B cell (primary cell): ENCODE measurements around the gene PSAP. TPM values are rescaled to one million over a fixed set of nuclear protein-coding genes. Genes with fewer than 3 reads are reported as not detected.

Experiments
- ATAC-seq: fragments of 200-7000 bp; cut with Tn5 transposase; one replicate; pipeline ENCODE4 v1.10.0; 2021; ENCODE audit warnings: low read depth, mild to moderate bottlenecking, moderate number of reproducible peaks, moderate library complexity
- CTCF ChIA-PET: fragments of 350-600 bp; sonication (Branson Sonifier 250); formaldehyde crosslinking; loops from one replicate; lab custom pipeline; 2021; ENCODE audit warnings: antibody characterized with exemption, inconsistent platforms; lab: Charles Lee
- POLR2A ChIA-PET: fragments of 350-600 bp; sonication (Branson Sonifier 250); formaldehyde crosslinking; loops from one replicate; lab custom pipeline; 2021; ENCODE audit warnings: antibody characterized with exemption; lab: Charles Lee
- DNase-seq: peaks from one replicate; pipeline ENCODE4 v3.0.0; 2013
- H2AFZ ChIP-seq: 2 replicates; pipeline ENCODE4 v1.6.1; 2012; ENCODE audit warnings: mild to moderate bottlenecking, low read depth, low read length; ENCODE audit not compliant: insufficient read depth, poor library complexity, severe bottlenecking
- H3K27ac ChIP-seq, 2 donors: 1 replicate in 1 of 2; 2 replicates in 1 of 2; pipeline ENCODE4 v1.5.1; 2012 to 2013; ENCODE audit warnings: low read length in 2 of 2, mild to moderate bottlenecking in 2 of 2, moderate library complexity in 1 of 2
- H3K27me3 ChIP-seq, 4 experiments: fragments of 200-600 bp in 1 of 4; sonication (generic) in 1 of 4; replicated peaks in 1 of 4; 1 replicate in 2 of 4; 2 replicates in 2 of 4; pipeline versions ENCODE4 v1.6.1 to v1.7.0; 2013 to 2016; ENCODE audit warnings: low read length in 3 of 4, mild to moderate bottlenecking in 2 of 4, mixed read lengths in 1 of 4, moderate library complexity in 1 of 4; ENCODE audit not compliant: insufficient read depth in 4 of 4, control insufficient read depth in 3 of 4; ENCODE audit errors: control extremely low read depth in 1 of 4
- H3K36me3 ChIP-seq, 2 experiments: replicated peaks in 1 of 2; 1 replicate in 1 of 2; 2 replicates in 1 of 2; pipeline versions ENCODE4 v1.6.1 to v1.7.1; 2013; ENCODE audit warnings: low read length in 1 of 2; ENCODE audit not compliant: insufficient read depth in 2 of 2, control insufficient read depth in 1 of 2; ENCODE audit errors: control extremely low read depth in 1 of 2, extremely low read depth in 1 of 2
- H3K4me1 ChIP-seq, 2 donors: fragments of 200-600 bp in 1 of 2; sonication (generic) in 1 of 2; 1 replicate in 1 of 2; 2 replicates in 1 of 2; pipeline versions ENCODE4 v1.5.1 to v1.6.1; 2013 to 2017; ENCODE audit warnings: low read length in 2 of 2; ENCODE audit not compliant: control insufficient read depth in 2 of 2, insufficient read depth in 2 of 2
- H3K4me2 ChIP-seq: replicated peaks from 2 replicates; pipeline ENCODE3; 2012; ENCODE audit warnings: mild to moderate bottlenecking, low read depth, low read length; ENCODE audit not compliant: poor library complexity, severe bottlenecking
- H3K4me3 ChIP-seq, 5 experiments: fragments of 200-600 bp in 1 of 5; sonication (generic) in 1 of 5; 1 replicate in 3 of 5; 2 replicates in 2 of 5; pipeline versions ENCODE4 v1.5.1 to v1.7.0; 2011 to 2016; ENCODE audit warnings: low read length in 4 of 5, mild to moderate bottlenecking in 4 of 5, low read depth in 2 of 5, control low read depth in 1 of 5, moderate library complexity in 1 of 5; ENCODE audit not compliant: insufficient read depth in 1 of 5; ENCODE audit errors: control extremely low read depth in 1 of 5, extremely low read depth in 1 of 5
- H3K79me2 ChIP-seq: fragments of 200-600 bp; sonication (generic); one replicate; pipeline ENCODE4 v1.6.0; 2016; ENCODE audit warnings: low read length; ENCODE audit not compliant: control insufficient read depth, insufficient read depth
- H3K9ac ChIP-seq: fragments of 200-600 bp; sonication (generic); 2 replicates; pipeline ENCODE4 v1.6.1; 2017; ENCODE audit warnings: mild to moderate bottlenecking, low read length, moderate library complexity
- H3K9me3 ChIP-seq, 3 donors: one replicate each; pipeline versions ENCODE4 v1.6.1 to v1.7.1; 2013; ENCODE audit warnings: low read length in 2 of 3; ENCODE audit not compliant: control insufficient read depth in 2 of 3, insufficient read depth in 1 of 3; ENCODE audit errors: control extremely low read depth in 1 of 3
- H4K20me1 ChIP-seq: 2 replicates; pipeline ENCODE4 v1.6.0; 2012; ENCODE audit warnings: mild to moderate bottlenecking, low read length; ENCODE audit not compliant: insufficient read depth, control insufficient read depth, poor library complexity, severe bottlenecking
- H3K27ac Mint-ChIP-seq: one replicate; pipeline ENCODE4 v1.8.0; 2021; ENCODE audit warnings: mixed read lengths
- H3K27me3 Mint-ChIP-seq: one replicate; pipeline ENCODE4 v1.8.0; 2021; ENCODE audit warnings: mixed read lengths
- H3K4me1 Mint-ChIP-seq: one replicate; pipeline ENCODE4 v1.8.0; 2021; ENCODE audit warnings: mixed read lengths
- H3K4me3 Mint-ChIP-seq: one replicate; pipeline ENCODE4 v1.8.0; 2021; ENCODE audit warnings: mixed read lengths
- H3K9me3 Mint-ChIP-seq: one replicate; pipeline ENCODE4 v1.8.0; 2022; ENCODE audit warnings: mixed read lengths; ENCODE audit not compliant: insufficient read depth
- EZH2 ChIP-seq: IDR thresholded peaks from 2 replicates; pipeline ENCODE4 v1.6.1; 2012; ENCODE audit warnings: borderline replicate concordance, low read depth, mild to moderate bottlenecking, moderate library complexity, low read length; ENCODE audit not compliant: insufficient read depth, poor library complexity, severe bottlenecking
- WGBS: methylation state at CpG from one replicate; pipeline ENCODE4 v1.1.5; 2013; ENCODE audit warnings: missing lambda C conversion rate; ENCODE audit not compliant: insufficient coverage; 5-methylcytosine and 5-hydroxymethylcytosine counted together
- intact Hi-C: fragments of 100-400 bp; cut with micrococcal nuclease; formaldehyde crosslinking; loops from one replicate; pipeline ENCODE4 v1.10.0; 2022
- polyA plus RNA-seq: library from polyadenylated mRNA; depleted of rRNA; stranded (reverse); fragments of >200 nt; gene quantifications from 2 replicates; pipeline ENCODE4 v1.2.3, GENCODE V29; 2012
- total RNA-seq, 2 donors: library from RNA; stranded (reverse); fragments of 120-200 nt in 1 of 2; gene quantifications; 1 replicate in 1 of 2; 2 replicates in 1 of 2; pipeline versions ENCODE4 v1.2.3 to v1.2.4, GENCODE V29; 2013 to 2022
- TF ChIP-seq, protein P1 (sequence below): fragments of 200-600 bp; IDR thresholded peaks from one replicate; pipeline ENCODE4 v1.8.0; 2022; ENCODE audit warnings: antibody characterized with exemption, mild to moderate bottlenecking

Gene PSAP
- total and polyA plus RNA-seq, 2 donors (not counting 1 experiment from before 2014, with no cell fraction given) = 206 to 509 TPM

- H3K27ac Mint-ChIP-seq = peak overlapping the region; percentile 72
- 78% methylated on average over 11 of the region's 11 CpGs for WGBS
- Histone ChIP-seq H2AFZ (no peak overlapping the region), H4K20me1 (no peaks in the 10 kb centered on the region), H3K4me1 (peaks cover 20 to 28% of the 10 kb centered on the region in 2 donors), H3K79me2 (no peaks in the 10 kb centered on the region), H3K36me3 (no peaks in the 10 kb centered on the region), H3K27ac (peak overlapping the region in 1 of 2 donors; percentile 23), H3K9ac (no peak overlapping the region), H3K27me3 (no peaks in the 10 kb centered on the region), H3K4me3 (no peak overlapping the region), H3K4me2 (peak overlapping the region; percentile 57), H3K9me3 (peaks cover 0 to 5% (median 0%) of the 10 kb centered on the region in 3 donors)
- peak; percentile 68 for ATAC-seq
- peaks cover 28% of the 10 kb centered on the region for H3K4me1 Mint-ChIP-seq
- H3K9me3 Mint-ChIP-seq = no peaks in the 10 kb centered on the region
- TF ChIP-seq, protein P1, sequence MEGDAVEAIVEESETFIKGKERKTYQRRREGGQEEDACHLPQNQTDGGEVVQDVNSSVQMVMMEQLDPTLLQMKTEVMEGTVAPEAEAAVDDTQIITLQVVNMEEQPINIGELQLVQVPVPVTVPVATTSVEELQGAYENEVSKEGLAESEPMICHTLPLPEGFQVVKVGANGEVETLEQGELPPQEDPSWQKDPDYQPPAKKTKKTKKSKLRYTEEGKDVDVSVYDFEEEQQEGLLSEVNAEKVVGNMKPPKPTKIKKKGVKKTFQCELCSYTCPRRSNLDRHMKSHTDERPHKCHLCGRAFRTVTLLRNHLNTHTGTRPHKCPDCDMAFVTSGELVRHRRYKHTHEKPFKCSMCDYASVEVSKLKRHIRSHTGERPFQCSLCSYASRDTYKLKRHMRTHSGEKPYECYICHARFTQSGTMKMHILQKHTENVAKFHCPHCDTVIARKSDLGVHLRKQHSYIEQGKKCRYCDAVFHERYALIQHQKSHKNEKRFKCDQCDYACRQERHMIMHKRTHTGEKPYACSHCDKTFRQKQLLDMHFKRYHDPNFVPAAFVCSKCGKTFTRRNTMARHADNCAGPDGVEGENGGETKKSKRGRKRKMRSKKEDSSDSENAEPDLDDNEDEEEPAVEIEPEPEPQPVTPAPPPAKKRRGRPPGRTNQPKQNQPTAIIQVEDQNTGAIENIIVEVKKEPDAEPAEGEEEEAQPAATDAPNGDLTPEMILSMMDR = no peak
- TF ChIP-seq EZH2 = no peak
- ChIA-PET CTCF (interaction anchor here (0.6 to 3.5 kb wide), 8 partner anchors 15 to 1102 kb away, joined by 3 to 30 read pairs (median 4); no protein-coding TSS in a partner anchor), POLR2A (interaction anchor here (0.7 to 3.1 kb wide), 3 partner anchors 9 to 681 kb away, joined by 3 to 10 read pairs (median 5); partner anchors contain the start of gene PSAP)
- intact Hi-C loops = loop anchor here (1.0 kb wide), 1 partner anchor 36 kb away; no protein-coding TSS in a partner anchor
- H3K27me3 Mint-ChIP-seq = no peaks in the 10 kb centered on the region
- peak overlapping the region; percentile 42 for H3K4me3 Mint-ChIP-seq
- DNase-seq = peak; percentile 47
Measured at GRCh38 chr10:71860243-71861029, 9.4 kb upstream of the PSAP start.
